HT1080 (cell line): ENCODE measurements around the gene SNX1. TPM values are rescaled to one million over a fixed set of nuclear protein-coding genes. Genes with fewer than 3 reads are reported as not detected.
"Not testable (repeated sequence)": the region's sequence is repeated elsewhere in the genome, so short reads cannot be mapped to it uniquely, and the experiment has no call there.

ENCODE experiments used
- DNase-seq: peaks from one replicate; pipeline ENCODE4 v3.0.0-alpha.2; 2015; ENCODE audit warnings: low read depth
- polyA plus RNA-seq, 2 experiments: library from polyadenylated mRNA; depleted of rRNA; stranded (reverse); fragments of >200 nt; gene quantifications; 2 replicates each; pipeline ENCODE4 v1.2.3, GENCODE V29; 2015
- total RNA-seq: library from RNA; depleted of rRNA; stranded (reverse); fragments of >200 nt; shearing (Covaris generic); gene quantifications from 2 replicates; pipeline ENCODE4 v1.2.3, GENCODE V29; 2014; rRNA removed

Gene SNX1, protein sequence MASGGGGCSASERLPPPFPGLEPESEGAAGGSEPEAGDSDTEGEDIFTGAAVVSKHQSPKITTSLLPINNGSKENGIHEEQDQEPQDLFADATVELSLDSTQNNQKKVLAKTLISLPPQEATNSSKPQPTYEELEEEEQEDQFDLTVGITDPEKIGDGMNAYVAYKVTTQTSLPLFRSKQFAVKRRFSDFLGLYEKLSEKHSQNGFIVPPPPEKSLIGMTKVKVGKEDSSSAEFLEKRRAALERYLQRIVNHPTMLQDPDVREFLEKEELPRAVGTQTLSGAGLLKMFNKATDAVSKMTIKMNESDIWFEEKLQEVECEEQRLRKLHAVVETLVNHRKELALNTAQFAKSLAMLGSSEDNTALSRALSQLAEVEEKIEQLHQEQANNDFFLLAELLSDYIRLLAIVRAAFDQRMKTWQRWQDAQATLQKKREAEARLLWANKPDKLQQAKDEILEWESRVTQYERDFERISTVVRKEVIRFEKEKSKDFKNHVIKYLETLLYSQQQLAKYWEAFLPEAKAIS
- total RNA-seq: 37.9 and 48.0 TPM in 2 replicates
- polyA plus RNA-seq (2015; cell fraction: cytosol; rRNA removed): 81.2 and 86.0 TPM in 2 replicates
- polyA plus RNA-seq (2015; cell fraction: nucleus; rRNA removed): 115 and 131 TPM in 2 replicates

DNA sequence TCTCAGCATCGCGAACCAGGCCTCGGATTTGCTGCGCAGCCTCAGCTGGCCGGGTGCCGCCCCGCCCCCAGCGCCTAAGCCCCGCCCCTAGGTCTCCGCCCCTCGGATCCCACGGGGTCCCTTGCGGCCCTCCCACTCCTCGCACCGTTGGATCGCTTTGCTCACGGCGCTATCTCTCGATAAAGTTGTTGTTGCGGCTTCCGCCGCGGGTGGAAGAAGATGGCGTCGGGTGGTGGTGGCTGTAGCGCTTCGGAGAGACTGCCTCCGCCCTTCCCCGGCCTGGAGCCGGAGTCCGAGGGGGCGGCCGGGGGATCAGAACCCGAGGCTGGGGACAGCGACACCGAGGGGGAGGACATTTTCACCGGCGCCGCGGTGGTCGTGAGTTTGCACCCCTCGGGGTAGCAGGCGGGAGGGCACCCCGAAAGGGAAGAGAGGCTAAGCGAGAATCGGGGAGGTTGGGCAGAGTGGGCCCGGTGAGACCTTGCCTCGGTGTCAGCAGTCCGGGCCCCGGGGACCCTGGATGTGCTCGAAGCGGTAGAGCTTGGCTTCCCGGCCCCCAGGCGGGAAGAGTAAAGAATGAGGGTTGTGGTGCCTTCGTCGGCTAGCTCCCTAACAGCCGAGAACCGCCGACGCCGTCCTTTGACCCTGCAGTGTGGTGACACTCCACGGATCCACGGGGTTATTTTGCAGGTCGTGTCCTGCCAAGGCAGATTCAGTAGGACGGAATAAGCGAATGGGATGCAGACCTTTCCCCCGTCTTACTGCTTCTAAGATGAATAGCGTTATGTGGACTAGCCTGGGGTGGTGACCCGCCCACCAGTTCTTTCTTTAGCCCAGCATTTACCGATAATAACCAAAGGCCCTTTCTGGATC lies at the start of gene SNX1:
TSS of gene SNX1 (plus strand) at position 188 of the 873 bp plus-strand sequence. CDS start at position 220, 32 bp downstream.
- peak; percentile 84 for DNase-seq

DNA sequence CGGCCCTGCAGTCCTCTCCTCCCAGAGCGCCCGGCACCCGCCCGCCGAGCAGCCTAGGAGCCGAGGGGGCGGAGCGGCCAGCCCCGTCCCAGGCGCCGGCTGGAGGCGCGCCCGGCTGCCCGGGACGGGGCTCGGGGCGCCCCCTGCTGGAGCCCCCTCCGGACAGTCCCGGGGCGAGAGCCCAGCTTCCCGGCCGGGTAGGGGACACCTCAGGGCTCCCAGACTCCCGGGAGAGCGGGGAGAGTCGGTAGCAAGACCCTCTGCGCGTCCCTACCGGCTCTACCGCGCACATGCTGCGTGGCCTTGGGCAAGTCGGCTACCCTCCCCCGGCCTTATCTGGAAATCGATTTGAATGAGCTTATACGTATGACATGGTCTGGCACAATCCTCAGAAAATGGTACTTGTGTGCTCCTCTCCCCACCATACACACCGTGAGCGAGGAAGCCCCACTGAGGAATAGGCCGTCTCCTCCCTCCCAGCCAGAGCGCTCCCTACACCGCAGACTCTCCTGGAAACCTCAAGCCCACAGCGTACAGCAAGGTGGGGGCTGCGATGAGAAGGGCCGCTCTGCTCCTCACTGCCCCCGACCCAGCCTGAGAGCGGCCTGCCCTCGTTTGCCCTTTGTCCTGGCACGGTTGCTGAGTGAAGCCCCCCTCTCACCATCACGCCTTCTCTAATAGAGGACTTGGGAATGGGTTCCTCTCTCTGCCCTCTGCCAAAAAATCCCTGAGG lies 49.2 kb upstream of the SNX1 start, which contains the start of gene DAPK2:
TSS of gene DAPK2 (minus strand) at position 65 of the 733 bp plus-strand sequence. CDS start 6,224 bp downstream, outside the sequence.
- peak; percentile 59 for DNase-seq

DNA sequence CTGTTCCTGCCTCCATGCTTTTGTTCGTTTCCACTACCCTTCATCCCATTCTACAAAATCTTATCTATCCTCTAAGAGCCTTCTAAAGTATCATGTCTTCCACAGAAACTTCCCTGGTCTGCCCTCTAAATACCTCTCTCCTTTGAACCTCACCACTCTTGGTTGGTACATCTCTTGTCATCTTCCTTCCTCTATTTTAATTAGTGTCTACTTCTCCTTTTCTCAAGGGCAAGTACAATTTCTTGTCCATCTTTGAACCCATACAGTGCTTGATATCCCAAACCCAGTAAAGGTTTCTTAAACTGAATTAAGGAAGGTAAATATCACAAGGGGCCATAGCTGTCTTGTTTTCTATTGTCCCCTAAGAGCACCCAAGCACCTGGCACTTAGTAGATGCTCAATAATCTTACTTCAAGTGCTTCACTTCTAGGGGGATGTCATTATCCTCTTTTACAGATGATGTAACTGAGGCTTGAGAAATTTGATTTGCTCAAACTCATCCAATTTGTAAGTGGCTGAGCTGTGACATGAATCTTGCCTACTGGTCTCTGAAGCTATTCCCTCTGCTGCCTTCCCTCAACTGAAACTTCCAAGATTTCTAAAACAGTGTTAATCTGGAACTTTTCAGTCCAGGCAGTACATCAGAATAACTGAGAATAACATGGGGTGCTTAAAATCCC lies 46.9 kb upstream of the SNX1 start:
- DNase-seq: no peak

GRCh38 chr15:64050281-64051092 lies 45.3 kb upstream of the SNX1 start:
- DNase-seq: no peak

DNA sequence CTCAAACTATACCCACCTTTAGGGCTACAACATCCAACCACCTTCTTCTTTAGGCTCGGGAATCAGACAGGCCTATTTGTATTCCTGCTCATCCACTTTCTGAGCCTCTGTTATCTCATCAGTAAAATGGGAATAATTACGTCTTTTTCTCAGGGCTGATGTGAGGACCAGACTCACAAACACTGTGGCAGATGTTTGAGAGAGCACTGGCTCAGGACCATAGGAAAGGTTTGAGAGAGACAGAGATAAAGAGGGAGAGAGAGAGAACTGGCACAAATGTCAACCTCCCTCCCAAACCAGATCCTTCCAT lies 44.7 kb upstream of the SNX1 start:
- no peak for DNase-seq

GRCh38 chr15:64051407-64052259 lies 44.1 kb upstream of the SNX1 start:
- DNase-seq: no peak

DNA sequence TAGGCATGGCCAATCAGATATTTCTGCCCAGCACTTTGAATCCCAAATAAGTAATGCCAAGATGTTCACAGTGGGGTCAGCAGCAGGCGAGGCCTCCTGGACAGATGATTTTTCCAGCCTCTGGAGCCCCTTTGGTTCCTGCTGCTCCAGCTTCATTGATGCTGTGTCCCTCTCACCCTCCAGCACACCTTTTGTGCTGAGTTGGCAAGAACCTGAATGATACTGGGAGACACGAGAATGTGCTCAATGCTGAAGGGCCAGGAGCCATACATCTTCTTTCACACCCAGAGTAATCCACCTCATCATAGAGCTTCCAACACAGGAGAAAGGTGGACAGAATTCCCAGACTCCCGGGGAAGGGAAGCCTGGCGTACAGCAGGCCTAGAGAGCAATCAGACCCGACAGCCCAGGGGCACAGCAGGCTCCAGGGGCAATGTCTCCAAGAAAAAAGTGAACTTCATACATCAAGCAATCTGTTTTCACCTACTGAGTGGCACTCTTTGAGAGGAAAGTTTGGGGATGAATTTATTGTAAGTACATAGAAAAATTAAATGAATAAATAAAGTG lies 42.8 kb upstream of the SNX1 start:
- no peak for DNase-seq

DNA sequence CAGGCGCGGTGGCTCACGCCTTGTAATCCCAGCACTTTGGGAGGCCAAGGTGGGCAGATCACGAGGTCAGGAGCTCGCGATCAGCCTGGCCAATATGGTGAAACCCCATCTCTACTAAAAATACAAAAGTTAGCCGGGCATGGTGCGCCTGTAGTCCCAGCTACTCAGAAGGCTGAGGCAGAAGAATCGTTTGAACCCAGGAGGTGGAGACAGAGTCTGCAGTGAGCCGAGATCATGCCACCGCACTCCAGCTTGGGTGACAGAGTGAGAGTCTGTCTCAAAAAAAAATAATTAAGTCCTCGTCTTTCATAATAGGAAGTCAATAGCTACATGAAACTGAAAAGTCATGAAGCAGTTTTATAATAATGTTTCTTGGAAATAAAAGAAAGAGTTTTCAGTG lies 42.1 kb upstream of the SNX1 start:
- DNase-seq: not testable (repeated sequence)

DNA sequence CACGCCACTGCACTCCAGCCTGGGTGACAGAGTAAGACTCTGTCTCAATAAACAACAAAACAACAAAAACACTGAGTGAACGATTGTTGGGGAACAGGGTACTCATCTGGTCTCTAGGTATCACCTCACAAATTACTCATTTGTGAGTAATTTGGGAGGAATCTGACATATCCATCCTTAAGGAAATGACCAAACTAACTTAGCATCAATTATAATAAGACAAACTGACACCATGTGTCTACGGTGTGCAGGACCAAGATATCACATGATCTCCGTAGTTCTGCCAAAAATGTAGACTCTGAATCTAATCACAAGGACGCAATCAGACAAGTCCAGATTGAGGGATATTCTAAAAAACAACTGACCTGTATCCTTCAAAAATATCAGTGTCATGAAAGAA lies 37.5 kb upstream of the SNX1 start:
- peak; percentile 67 for DNase-seq

GRCh38 chr15:64059104-64059503 lies 36.7 kb upstream of the SNX1 start:
- not testable (repeated sequence) for DNase-seq

GRCh38 chr15:64060716-64061115 lies 35.1 kb upstream of the SNX1 start:
- no peak for DNase-seq

DNA sequence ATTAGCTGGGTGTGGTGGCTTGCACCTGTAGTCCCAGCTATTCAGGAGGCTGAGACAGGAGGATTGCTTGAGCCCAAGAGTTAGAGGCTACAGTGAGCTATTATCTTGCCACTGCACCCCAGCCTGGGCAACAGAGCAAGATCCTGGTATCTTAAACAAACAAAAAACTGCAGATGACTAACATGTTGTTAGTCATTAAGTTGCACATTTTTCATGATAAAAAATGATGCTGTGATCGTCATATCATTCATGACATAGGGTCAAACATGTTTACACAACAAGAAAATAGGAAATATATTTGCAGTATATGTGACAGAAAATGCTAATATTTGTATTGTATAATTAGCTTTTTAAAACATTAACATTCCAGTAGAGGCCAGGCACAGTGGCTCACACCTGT lies 29.3 kb upstream of the SNX1 start:
- no peak for DNase-seq

- DNase-seq: peak; percentile 51
These were observed 28.2 kb upstream of the SNX1 start for GRCh38 chr15:64067564-64068030.

GRCh38 chr15:64068133-64068532 lies 27.6 kb upstream of the SNX1 start:
- peak; percentile 5 for DNase-seq

DNA sequence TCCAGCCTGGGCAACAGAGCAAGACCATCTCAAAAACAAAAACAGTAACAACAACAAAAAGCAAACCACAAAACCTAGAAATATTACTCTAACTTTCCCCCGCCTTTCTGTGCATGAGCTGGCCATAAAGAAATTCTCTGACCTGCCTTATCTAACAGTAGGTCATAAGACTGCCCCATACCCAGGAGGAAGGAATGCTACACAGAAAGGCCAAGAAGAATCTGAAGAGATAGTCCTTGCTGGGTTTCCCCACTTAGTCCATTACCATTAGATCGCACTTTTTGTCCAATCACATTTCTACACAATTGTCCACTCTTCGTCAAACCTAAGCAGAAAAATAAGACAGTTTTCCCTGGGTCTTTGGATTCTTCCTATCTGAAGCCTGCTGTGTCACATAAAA lies 25.7 kb upstream of the SNX1 start:
- DNase-seq: no peak

- DNase-seq: peak; percentile 82
These were observed 24.6 kb upstream of the SNX1 start for GRCh38 chr15:64070965-64071851.
